ENCODE measurements around the gene FDPS.
"Not testable (repeated sequence)": the region's sequence is repeated elsewhere in the genome, so short reads cannot be mapped to it uniquely, and the experiment has no call there.

The FDPS gene

GRCh38 chr1:155326631-155327037 is 18.0 kb downstream of the FDPS start:
- H3K4me3 ChIP-seq (replicated peaks in 1 of 2; ENCODE audit: low read depth in 2 of 2, low read length in 2 of 2): no peak overlapping the region
- DNase-seq (ENCODE audit: low read depth in 2 of 2): no peak
- TF ChIP-seq, protein P1, sequence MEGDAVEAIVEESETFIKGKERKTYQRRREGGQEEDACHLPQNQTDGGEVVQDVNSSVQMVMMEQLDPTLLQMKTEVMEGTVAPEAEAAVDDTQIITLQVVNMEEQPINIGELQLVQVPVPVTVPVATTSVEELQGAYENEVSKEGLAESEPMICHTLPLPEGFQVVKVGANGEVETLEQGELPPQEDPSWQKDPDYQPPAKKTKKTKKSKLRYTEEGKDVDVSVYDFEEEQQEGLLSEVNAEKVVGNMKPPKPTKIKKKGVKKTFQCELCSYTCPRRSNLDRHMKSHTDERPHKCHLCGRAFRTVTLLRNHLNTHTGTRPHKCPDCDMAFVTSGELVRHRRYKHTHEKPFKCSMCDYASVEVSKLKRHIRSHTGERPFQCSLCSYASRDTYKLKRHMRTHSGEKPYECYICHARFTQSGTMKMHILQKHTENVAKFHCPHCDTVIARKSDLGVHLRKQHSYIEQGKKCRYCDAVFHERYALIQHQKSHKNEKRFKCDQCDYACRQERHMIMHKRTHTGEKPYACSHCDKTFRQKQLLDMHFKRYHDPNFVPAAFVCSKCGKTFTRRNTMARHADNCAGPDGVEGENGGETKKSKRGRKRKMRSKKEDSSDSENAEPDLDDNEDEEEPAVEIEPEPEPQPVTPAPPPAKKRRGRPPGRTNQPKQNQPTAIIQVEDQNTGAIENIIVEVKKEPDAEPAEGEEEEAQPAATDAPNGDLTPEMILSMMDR (IDR thresholded peaks at IDR 0.05; ENCODE audit: low read depth, low read length): no peak

DNA sequence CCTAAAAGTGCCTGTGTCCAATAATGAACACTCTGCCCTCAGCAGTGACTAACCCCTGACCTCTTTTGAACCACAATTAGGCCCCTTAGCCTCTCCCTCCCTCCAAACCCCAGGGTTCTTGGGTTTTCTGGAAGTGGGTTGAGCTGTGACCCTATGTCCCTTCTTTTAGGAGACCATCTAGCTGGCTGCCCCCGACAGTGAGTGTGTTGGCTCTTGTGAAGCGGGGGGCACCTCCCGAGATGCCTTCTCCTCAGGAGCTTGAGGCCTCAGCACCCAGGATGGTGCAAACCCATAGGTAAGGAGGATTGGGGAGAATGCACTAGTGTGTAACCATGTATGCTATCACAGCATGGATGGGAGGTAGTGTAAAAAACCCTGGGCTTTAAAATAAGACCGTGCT is 19.3 kb downstream of the FDPS start:
- H3K4me3 ChIP-seq (replicated peaks in 1 of 2; ENCODE audit: low read depth in 2 of 2, low read length in 2 of 2): no peak overlapping the region
- TF ChIP-seq, protein P1 (IDR thresholded peaks at IDR 0.05; ENCODE audit: low read depth, low read length): no peak
- DNase-seq (ENCODE audit: low read depth in 2 of 2): no peak

- DNase-seq (ENCODE audit: low read depth in 2 of 2); H3K4me3 ChIP-seq (replicated peaks in 1 of 2; ENCODE audit: low read depth in 2 of 2, low read length in 2 of 2): not testable (repeated sequence)
Observed at GRCh38 chr1:155328856-155329255, 20.2 kb downstream of the FDPS start.

GRCh38 chr1:155329980-155330598 is 21.4 kb downstream of the FDPS start:
- TF ChIP-seq, protein P1 (IDR thresholded peaks at IDR 0.05; ENCODE audit: low read depth, low read length): no peak
- no peak for DNase-seq (ENCODE audit: low read depth in 2 of 2)
- no peak overlapping the region for H3K4me3 ChIP-seq (replicated peaks in 1 of 2; ENCODE audit: low read depth in 2 of 2, low read length in 2 of 2)

GRCh38 chr1:155334962-155335361 is 26.3 kb downstream of the FDPS start:
- H3K4me3 ChIP-seq (replicated peaks in 1 of 2; ENCODE audit: low read depth in 2 of 2, low read length in 2 of 2): no peak overlapping the region
- no peak for DNase-seq (ENCODE audit: low read depth in 2 of 2)
- TF ChIP-seq, protein P1 (IDR thresholded peaks at IDR 0.05; ENCODE audit: low read depth, low read length): no peak

DNA sequence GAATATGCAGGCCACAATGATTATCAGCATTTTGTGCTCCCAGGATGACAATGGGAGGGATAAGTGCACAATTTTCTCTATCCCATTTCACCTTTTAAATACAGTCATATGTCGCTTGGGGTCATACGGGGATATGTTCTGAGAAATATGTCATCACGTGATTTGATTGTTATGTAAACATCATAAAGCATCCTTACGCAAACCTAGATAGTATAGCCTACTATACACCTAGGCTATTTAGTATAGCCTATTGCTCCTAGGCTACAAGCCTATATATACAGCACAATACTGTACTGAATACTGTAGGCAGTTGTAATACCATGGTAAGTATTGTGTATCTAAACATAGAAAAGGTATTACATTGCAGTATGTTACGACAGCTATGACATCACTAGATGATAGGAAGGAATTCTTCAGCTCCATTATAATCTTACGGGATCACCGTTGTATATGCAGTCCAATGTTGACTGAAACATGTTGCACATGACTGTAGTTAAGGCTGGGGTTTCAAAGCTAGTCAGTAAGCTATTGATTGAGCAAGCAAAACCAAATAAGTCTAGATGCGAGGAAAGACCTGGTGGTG is 30.9 kb downstream of the FDPS start:
- no peak overlapping the region for H3K4me3 ChIP-seq (replicated peaks in 1 of 2; ENCODE audit: low read depth in 2 of 2, low read length in 2 of 2)
- TF ChIP-seq, protein P1 (IDR thresholded peaks at IDR 0.05; ENCODE audit: low read depth, low read length): no peak
- no peak for DNase-seq (ENCODE audit: low read depth in 2 of 2)

DNA sequence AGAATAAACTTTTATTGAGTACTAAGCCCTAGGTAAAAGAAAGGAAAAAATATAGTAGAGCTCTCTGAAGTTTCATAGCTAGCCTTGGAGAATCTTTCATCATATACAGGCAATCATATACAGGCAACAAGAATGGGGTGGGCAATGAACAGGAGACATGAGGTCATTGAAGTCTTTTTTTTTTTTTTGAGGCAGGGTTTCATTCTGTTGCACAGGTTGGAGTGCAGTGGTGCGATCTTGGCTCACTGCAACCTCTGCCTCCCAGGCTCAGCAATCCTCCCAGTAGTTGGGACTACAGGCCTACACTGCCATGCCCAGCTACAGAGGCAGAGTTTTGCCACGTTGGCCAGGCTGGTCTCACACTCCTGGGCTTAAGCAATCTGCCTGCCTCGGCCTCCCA is 34.2 kb downstream of the FDPS start:
- no peak overlapping the region for H3K4me3 ChIP-seq (replicated peaks in 1 of 2; ENCODE audit: low read depth in 2 of 2, low read length in 2 of 2)
- DNase-seq (ENCODE audit: low read depth in 2 of 2): no peak
- TF ChIP-seq, protein P1 (IDR thresholded peaks at IDR 0.05; ENCODE audit: low read depth, low read length): no peak
